HCT116 (cell line): Measurements from ENCODE around the gene TOX2.

Source experiments
- ATF3 ChIP-seq: IDR thresholded peaks from 2 replicates; pipeline ENCODE4 v1.6.1; 2012
- CTCF ChIP-seq, 3 experiments: fragments of 200-600 bp in 1 of 3; sonication (generic) in 1 of 3; IDR thresholded peaks in 2 of 3; conservative IDR thresholded peaks in 1 of 3; 2 replicates each; pipeline ENCODE4 v1.5.1; 2012 to 2017; ENCODE audit warnings: low read depth in 2 of 3, low read length in 2 of 3, antibody characterized with exemption in 1 of 3, borderline replicate concordance in 1 of 3, control low read depth in 1 of 3, mild to moderate bottlenecking in 1 of 3, mixed read lengths in 1 of 3, mixed run types in 1 of 3, moderate library complexity in 1 of 3; ENCODE audit not compliant: insufficient read depth in 1 of 3
- ELF1 ChIP-seq: IDR thresholded peaks from 2 replicates; pipeline ENCODE4 v1.6.1; 2012; ENCODE audit warnings: low read depth, borderline replicate concordance
- EZH2 ChIP-seq: fragments of 200-600 bp; sonication (generic); IDR thresholded peaks from 2 replicates; pipeline ENCODE4 v1.6.1; 2017; ENCODE audit warnings: antibody characterized with exemption, mixed run types
- EZH2phosphoT487 ChIP-seq: fragments of 200-600 bp; IDR thresholded peaks from 2 replicates; pipeline ENCODE4 v1.6.1; 2018; ENCODE audit warnings: antibody characterized with exemption, borderline replicate concordance
- JUND ChIP-seq: IDR thresholded peaks from 2 replicates; pipeline ENCODE4 v1.6.1; 2012
- MAX ChIP-seq: IDR thresholded peaks from 2 replicates; pipeline ENCODE4 v1.6.1; 2012
- POLR2A ChIP-seq: IDR thresholded peaks from 2 replicates; pipeline ENCODE4 v1.7.0; 2011; ENCODE audit warnings: borderline replicate concordance; ENCODE audit not compliant: insufficient read depth, insufficient read length; ENCODE audit errors: extremely low read depth
- POLR2AphosphoS5 ChIP-seq: IDR thresholded peaks from 2 replicates; pipeline ENCODE4 v1.6.1; 2011; ENCODE audit warnings: mild to moderate bottlenecking, low read depth, low read length, moderate library complexity
- RAD21 ChIP-seq: IDR thresholded peaks from 2 replicates; pipeline ENCODE4 v1.6.1; 2012; ENCODE audit warnings: low read depth, mild to moderate bottlenecking
- REST ChIP-seq: IDR thresholded peaks from 2 replicates; pipeline ENCODE4 v1.6.1; 2012; ENCODE audit warnings: low read depth
- SRF ChIP-seq: IDR thresholded peaks from 2 replicates; pipeline ENCODE4 v1.6.1; 2012; ENCODE audit warnings: low read depth

GRCh38 chr20:44005661-44006060, 91.0 kb downstream of the TOX2 start:
- TF ChIP-seq CTCF (IDR thresholded peaks at IDR 0.05 in 2 of 3, conservative IDR thresholded peaks at IDR 0.05 in 1 of 3; ENCODE audit: borderline replicate concordance in 1 of 3, insufficient read depth in 1 of 3, low read depth in 2 of 3, low read length in 2 of 3) (no peak), POLR2AphosphoS5 (no peak), ATF3 (no peak), POLR2A (no peak), RAD21 (no peak), ELF1 (no peak), MAX (no peak), EZH2phosphoT487 (no peak), EZH2 (no peak), REST (no peak), SRF (no peak), JUND (no peak)
